ENCODE measurements around the gene AUTS2. TPM values are rescaled to one million over a fixed set of nuclear protein-coding genes. Genes with fewer than 3 reads are reported as not detected.

Gene AUTS2
- total and polyA plus RNA-seq, 4 donors, result 4.9 to 24.4 (median 7.0) TPM

- TF ChIP-seq ZBTB33 (IDR thresholded peaks at IDR 0.05) (no peak), JUND (IDR thresholded peaks at IDR 0.05) (no peak), ATF3 (IDR thresholded peaks at IDR 0.05) (no peak), HNF4G (IDR thresholded peaks at IDR 0.05) (no peak), HNF4A (conservative IDR thresholded peaks at IDR 0.05) (no peak), TAF1 (conservative IDR thresholded peaks at IDR 0.05) (no peak)
Observed at GRCh38 chr7:70557338-70557737, 959.1 kb downstream of the AUTS2 start (continued).

- WGBS, result 96% methylated on average over 5 of the region's 5 CpGs
- Histone ChIP-seq H3K27me3 (ENCODE audit: control insufficient read depth in 4 of 4, insufficient read depth in 4 of 4, low read length in 3 of 4) (no peaks in the 10 kb centered on the region), H3K9me3 (ENCODE audit: control insufficient read depth in 4 of 4, low read length in 3 of 4) (no peaks in the 10 kb centered on the region), H3K9ac (ENCODE audit: low read depth in 1 of 2, low read length in 2 of 2) (no peak overlapping the region), H3K27ac (ENCODE audit: low read depth in 1 of 2, low read length in 2 of 2) (no peak overlapping the region), H3K4me1 (ENCODE audit: control insufficient read depth in 4 of 4, insufficient read depth in 4 of 4, low read length in 3 of 4) (peaks cover 0 to 5% (median 0%) of the 10 kb centered on the region in 4 donors), H3K4me3 (ENCODE audit: low read depth in 1 of 3, low read length in 3 of 3) (no peak overlapping the region), H3K36me3 (ENCODE audit: control insufficient read depth in 4 of 4, insufficient read depth in 3 of 4, low read depth in 1 of 4, low read length in 3 of 4) (no peaks in the 10 kb centered on the region)
- TF ChIP-seq FOXA1 (IDR thresholded peaks at IDR 0.05) (no peak), MAX (IDR thresholded peaks at IDR 0.05) (no peak), HNF4A (conservative IDR thresholded peaks at IDR 0.05) (no peak), YY1 (IDR thresholded peaks at IDR 0.05) (no peak), NR2F2 (IDR thresholded peaks at IDR 0.05) (no peak), ATF3 (IDR thresholded peaks at IDR 0.05) (no peak), JUND (IDR thresholded peaks at IDR 0.05) (no peak), EGR1 (IDR thresholded peaks at IDR 0.05; ENCODE audit: low read depth in 2 of 2) (no peak), TAF1 (conservative IDR thresholded peaks at IDR 0.05) (no peak), RAD21 (IDR thresholded peaks at IDR 0.05) (no peak), ZBTB33 (IDR thresholded peaks at IDR 0.05) (no peak)
- no peak for DNase-seq (ENCODE audit: low spot score)
Observed at GRCh38 chr7:70559815-70560214, 961.5 kb downstream of the AUTS2 start.

- H3K9ac ChIP-seq (ENCODE audit: low read depth in 1 of 2, low read length in 2 of 2), result no peak overlapping the region
- no peak overlapping the region for H3K27ac ChIP-seq (ENCODE audit: low read depth in 1 of 2, low read length in 2 of 2)
- peaks cover 5 to 29% (median 26%) of the 10 kb centered on the region in 4 donors for H3K4me1 ChIP-seq (ENCODE audit: control insufficient read depth in 4 of 4, insufficient read depth in 4 of 4, low read length in 3 of 4)
- H3K4me3 ChIP-seq (ENCODE audit: low read depth in 1 of 3, low read length in 3 of 3), result no peak overlapping the region
- no peaks in the 10 kb centered on the region for H3K27me3 ChIP-seq (ENCODE audit: control insufficient read depth in 4 of 4, insufficient read depth in 4 of 4, low read length in 3 of 4)
- WGBS, result 91% methylated on average over 2 of the region's 2 CpGs
- no peaks in the 10 kb centered on the region for H3K36me3 ChIP-seq (ENCODE audit: control insufficient read depth in 4 of 4, insufficient read depth in 3 of 4, low read depth in 1 of 4, low read length in 3 of 4)
- no peaks in the 10 kb centered on the region for H3K9me3 ChIP-seq (ENCODE audit: control insufficient read depth in 4 of 4, low read length in 3 of 4)
- DNase-seq (ENCODE audit: low spot score), result no peak
- TF ChIP-seq ATF3 (IDR thresholded peaks at IDR 0.05) (no peak), HNF4A (conservative IDR thresholded peaks at IDR 0.05) (no peak), FOXA2 (IDR thresholded peaks at IDR 0.05) (no peak), RAD21 (IDR thresholded peaks at IDR 0.05) (no peak), CTCF (IDR thresholded peaks at IDR 0.05; ENCODE audit: low read depth, low read length, missing input control) (no peak), RXRA (IDR thresholded peaks at IDR 0.05) (no peak), EGR1 (IDR thresholded peaks at IDR 0.05; ENCODE audit: low read depth in 2 of 2) (no peak), MAX (IDR thresholded peaks at IDR 0.05) (no peak), NR2F2 (IDR thresholded peaks at IDR 0.05) (no peak), JUND (IDR thresholded peaks at IDR 0.05) (no peak), SP1 (IDR thresholded peaks at IDR 0.05) (no peak), ZBTB33 (IDR thresholded peaks at IDR 0.05) (no peak), HNF4G (IDR thresholded peaks at IDR 0.05) (no peak)
Observed at GRCh38 chr7:70563960-70564359, 965.7 kb downstream of the AUTS2 start.
